ENCODE measurements around the gene IL21R.
"Not testable (repeated sequence)": the region's sequence is repeated elsewhere in the genome, so short reads cannot be mapped to it uniquely, and the experiment has no call there.

The IL21R gene

GRCh38 chr16:27402964-27403600 lies 1.1 kb downstream of the IL21R start:
- DNase-seq = no peak

- DNase-seq = no peak
Measured at GRCh38 chr16:27403601-27403992, 1.6 kb downstream of the IL21R start.

- no peak for DNase-seq
Measured at GRCh38 chr16:27404163-27404823, 2.3 kb downstream of the IL21R start.

GRCh38 chr16:27405546-27406451 lies 3.8 kb downstream of the IL21R start:
- DNase-seq = no peak

- no peak for DNase-seq
Measured at GRCh38 chr16:27406511-27407128, 4.6 kb downstream of the IL21R start.

GRCh38 chr16:27407133-27407532 lies 5.2 kb downstream of the IL21R start:
- no peak for DNase-seq

- no peak for DNase-seq
Measured at GRCh38 chr16:27408012-27408601, 6.1 kb downstream of the IL21R start.

GRCh38 chr16:27408602-27409031 lies 6.6 kb downstream of the IL21R start:
- DNase-seq = no peak

- DNase-seq = not testable (repeated sequence)
Measured at GRCh38 chr16:27409958-27410357, 8.0 kb downstream of the IL21R start.

GRCh38 chr16:27410761-27411160 lies 8.8 kb downstream of the IL21R start:
- DNase-seq = no peak

GRCh38 chr16:27413956-27414355 lies 12.0 kb downstream of the IL21R start:
- no peak for DNase-seq

- no peak for DNase-seq
Measured at GRCh38 chr16:27414788-27415431, 12.9 kb downstream of the IL21R start.

GRCh38 chr16:27417047-27417671 lies 15.2 kb downstream of the IL21R start:
- no peak for DNase-seq

- DNase-seq = no peak
Measured at GRCh38 chr16:27421961-27422740, 20.2 kb downstream of the IL21R start.

GRCh38 chr16:27424772-27425498 lies 23.0 kb downstream of the IL21R start:
- no peak for DNase-seq

- no peak for DNase-seq
Measured at GRCh38 chr16:27425961-27426360, 24.0 kb downstream of the IL21R start.

- DNase-seq = no peak
Measured at GRCh38 chr16:27426423-27427408, 24.7 kb downstream of the IL21R start.

- no peak for DNase-seq
Measured at GRCh38 chr16:27427538-27427937, 25.6 kb downstream of the IL21R start.
